Astrocyte (in vitro differentiated cells and primary cell): ENCODE results near the gene PACRG. TPM values are rescaled to one million over a fixed set of nuclear protein-coding genes. Genes with fewer than 3 reads are reported as not detected.

ENCODE experiments used
- DNase-seq: peaks from one replicate; pipeline ENCODE4 v3.0.0-alpha.2; 2010; ENCODE audit warnings: low read depth
- FAIRE-seq: peaks from 2 replicates; lab custom pipeline; 2011; peaks lifted over from hg19 to GRCh38; lab: Jason Lieb, UNC
- H2AFZ ChIP-seq: 2 replicates; pipeline ENCODE4 v1.6.0; 2012; ENCODE audit warnings: low read depth, low read length, inconsistent platforms
- H3K27ac ChIP-seq: 2 replicates; pipeline ENCODE4 v1.5.1; 2011; ENCODE audit warnings: low read depth, low read length, inconsistent platforms
- H3K27me3 ChIP-seq: 2 replicates; pipeline ENCODE4 v1.6.0; 2011; ENCODE audit warnings: low read length, inconsistent platforms; ENCODE audit not compliant: insufficient read depth
- H3K36me3 ChIP-seq: 2 replicates; pipeline ENCODE4 v1.5.1; 2011; ENCODE audit warnings: low read length, inconsistent platforms; ENCODE audit not compliant: insufficient read depth
- H3K4me1 ChIP-seq: 2 replicates; pipeline ENCODE4 v1.5.1; 2011; ENCODE audit warnings: low read length, inconsistent platforms; ENCODE audit not compliant: insufficient read depth
- H3K4me2 ChIP-seq: 2 replicates; pipeline ENCODE4 v1.6.0; 2012; ENCODE audit warnings: low read length, inconsistent platforms
- H3K4me3 ChIP-seq: 2 replicates; pipeline ENCODE4 v1.5.1; 2011; ENCODE audit warnings: low read depth, mild to moderate bottlenecking, low read length, inconsistent platforms; ENCODE audit not compliant: insufficient read depth
- H3K79me2 ChIP-seq: 2 replicates; pipeline ENCODE4 v1.6.0; 2012; ENCODE audit warnings: mild to moderate bottlenecking, low read length, inconsistent platforms; ENCODE audit not compliant: insufficient read depth
- H3K9ac ChIP-seq: 2 replicates; pipeline ENCODE4 v1.6.0; 2012; ENCODE audit warnings: mild to moderate bottlenecking, low read length, inconsistent platforms
- H3K9me3 ChIP-seq: 2 replicates; pipeline ENCODE4 v1.5.1; 2012; ENCODE audit warnings: low read depth, mild to moderate bottlenecking, low read length, inconsistent platforms; ENCODE audit not compliant: insufficient read depth
- H4K20me1 ChIP-seq: 2 replicates; pipeline ENCODE4 v1.6.0; 2012; ENCODE audit warnings: low read length, inconsistent platforms; ENCODE audit not compliant: insufficient read depth
- H3K27ac Mint-ChIP-seq: one replicate; pipeline ENCODE4 v1.8.0; 2021; ENCODE audit warnings: mild to moderate bottlenecking, mixed read lengths; ENCODE audit not compliant: unreplicated experiment
- H3K27me3 Mint-ChIP-seq: one replicate; pipeline ENCODE4 v1.8.0; 2021; ENCODE audit warnings: low read depth, mixed read lengths; ENCODE audit not compliant: unreplicated experiment
- H3K36me3 Mint-ChIP-seq: one replicate; pipeline ENCODE4 v1.8.0; 2021; ENCODE audit warnings: low read depth, mixed read lengths; ENCODE audit not compliant: unreplicated experiment
- H3K4me1 Mint-ChIP-seq: one replicate; pipeline ENCODE4 v1.8.0; 2021; ENCODE audit warnings: low read depth, mixed read lengths; ENCODE audit not compliant: unreplicated experiment
- H3K4me3 Mint-ChIP-seq: one replicate; pipeline ENCODE4 v1.8.0; 2021; ENCODE audit warnings: mild to moderate bottlenecking, moderate library complexity, mixed read lengths; ENCODE audit not compliant: unreplicated experiment
- H3K9me3 Mint-ChIP-seq: one replicate; pipeline ENCODE4 v1.8.0; 2021; ENCODE audit warnings: mild to moderate bottlenecking, mixed read lengths; ENCODE audit not compliant: unreplicated experiment
- CTCF ChIP-seq: IDR thresholded peaks from 2 replicates; pipeline ENCODE4 v1.5.1; 2011; ENCODE audit warnings: low read depth, mild to moderate bottlenecking, inconsistent platforms, low read length, moderate library complexity; ENCODE audit not compliant: insufficient read depth
- EZH2 ChIP-seq: IDR thresholded peaks from 2 replicates; pipeline ENCODE4 v1.6.1; 2012; ENCODE audit warnings: mild to moderate bottlenecking, low read length, inconsistent platforms; ENCODE audit not compliant: insufficient read depth
- total RNA-seq: library from RNA; stranded (reverse); gene quantifications from 2 replicates; pipeline ENCODE4 v1.2.1, GENCODE V29; 2021

Gene PACRG
- total RNA-seq, 1 donor from 2014 or later = not detected

GRCh38 chr6:163077134-163077533 is 349.4 kb downstream of the PACRG start:
- no peak overlapping the region for H3K4me3 Mint-ChIP-seq
- FAIRE-seq = no peak

GRCh38 chr6:163078712-163079111 is 350.9 kb downstream of the PACRG start:
- no peaks in the 10 kb centered on the region for H3K9me3 ChIP-seq
- Mint-ChIP-seq H3K36me3 (no peaks in the 10 kb centered on the region), H3K27me3 (peaks cover 2% of the 10 kb centered on the region), H3K27ac (no peak overlapping the region), H3K4me1 (no peaks in the 10 kb centered on the region), H3K9me3 (peaks cover 3% of the 10 kb centered on the region), H3K4me3 (no peak overlapping the region)
- no peak overlapping the region for H3K9ac ChIP-seq
- no peaks in the 10 kb centered on the region for H3K27me3 ChIP-seq
- no peak overlapping the region for H3K27ac ChIP-seq
- no peaks in the 10 kb centered on the region for H3K79me2 ChIP-seq
- TF ChIP-seq EZH2 (no peak), CTCF (no peak)
- no peak overlapping the region for H2AFZ ChIP-seq
- H3K4me1 ChIP-seq = no peaks in the 10 kb centered on the region
- no peaks in the 10 kb centered on the region for H3K36me3 ChIP-seq
- no peak for DNase-seq
- FAIRE-seq = no peak
- no peak overlapping the region for H3K4me2 ChIP-seq
- H3K4me3 ChIP-seq = no peak overlapping the region
- no peaks in the 10 kb centered on the region for H4K20me1 ChIP-seq

More at GRCh38 chr6:163077134-163077533, 349.4 kb downstream of the PACRG start:
- no peaks in the 10 kb centered on the region for H3K4me1 Mint-ChIP-seq
- Histone ChIP-seq H3K4me1 (no peaks in the 10 kb centered on the region), H3K79me2 (no peaks in the 10 kb centered on the region), H4K20me1 (no peaks in the 10 kb centered on the region), H3K9me3 (no peaks in the 10 kb centered on the region), H3K27ac (no peak overlapping the region), H3K9ac (no peak overlapping the region), H2AFZ (no peak overlapping the region), H3K27me3 (no peaks in the 10 kb centered on the region), H3K4me3 (no peak overlapping the region), H3K4me2 (no peak overlapping the region), H3K36me3 (no peaks in the 10 kb centered on the region)
- no peaks in the 10 kb centered on the region for H3K27me3 Mint-ChIP-seq
- H3K9me3 Mint-ChIP-seq = peaks cover 3% of the 10 kb centered on the region
- H3K36me3 Mint-ChIP-seq = no peaks in the 10 kb centered on the region
- TF ChIP-seq CTCF = no peak
- TF ChIP-seq EZH2 = no peak
- H3K27ac Mint-ChIP-seq = no peak overlapping the region
- DNase-seq = no peak

DNA sequence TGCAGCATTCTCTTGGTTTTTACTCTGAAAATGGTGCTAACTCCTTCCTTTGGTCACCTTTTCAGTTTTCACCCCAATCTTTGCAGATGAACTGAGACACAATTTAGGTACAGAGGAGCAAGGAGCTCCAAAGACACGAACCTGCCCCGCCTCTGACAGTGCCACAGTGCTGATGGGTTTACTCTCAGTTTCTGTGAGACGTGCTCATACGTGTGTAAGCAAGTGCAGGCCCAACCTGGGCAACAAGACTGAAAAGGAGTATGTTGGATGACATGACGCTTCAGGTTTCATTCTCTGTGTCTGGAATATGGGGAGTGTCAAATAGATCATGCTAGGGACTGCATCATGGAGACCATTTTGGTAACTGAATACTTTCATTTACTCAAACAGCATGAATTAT is 352.5 kb downstream of the PACRG start:
- DNase-seq = no peak
- FAIRE-seq = no peak
- Histone ChIP-seq H3K79me2 (no peaks in the 10 kb centered on the region), H3K9ac (no peak overlapping the region), H3K4me1 (no peaks in the 10 kb centered on the region), H3K27me3 (no peaks in the 10 kb centered on the region), H3K27ac (no peak overlapping the region), H3K4me2 (no peak overlapping the region), H2AFZ (no peak overlapping the region), H3K9me3 (no peaks in the 10 kb centered on the region), H3K36me3 (no peaks in the 10 kb centered on the region), H3K4me3 (no peak overlapping the region), H4K20me1 (no peaks in the 10 kb centered on the region)
- Mint-ChIP-seq H3K36me3 (no peaks in the 10 kb centered on the region), H3K4me3 (no peak overlapping the region), H3K4me1 (no peaks in the 10 kb centered on the region), H3K27me3 (peaks cover 3% of the 10 kb centered on the region), H3K27ac (no peak overlapping the region), H3K9me3 (peaks cover 3% of the 10 kb centered on the region)
- TF ChIP-seq EZH2 (no peak), CTCF (no peak)
